T-helper 1 cell (primary cell): ENCODE results near the gene SLC25A6.
"Not testable (repeated sequence)": the region's sequence is repeated elsewhere in the genome, so short reads cannot be mapped to it uniquely, and the experiment has no call there.

Experiments
- DNase-seq, 5 donors: peaks; one replicate each; pipeline ENCODE4 v3.0.0-alpha.2; 2012 to 2020
- total RNA-seq, 4 donors: gene quantifications; one replicate each; lab custom pipeline; 2026; lab: John Stamatoyannopoulos, UW

Gene SLC25A6
- total RNA-seq = 170 to 315 (median 265) reads per million in 4 donors

DNA sequence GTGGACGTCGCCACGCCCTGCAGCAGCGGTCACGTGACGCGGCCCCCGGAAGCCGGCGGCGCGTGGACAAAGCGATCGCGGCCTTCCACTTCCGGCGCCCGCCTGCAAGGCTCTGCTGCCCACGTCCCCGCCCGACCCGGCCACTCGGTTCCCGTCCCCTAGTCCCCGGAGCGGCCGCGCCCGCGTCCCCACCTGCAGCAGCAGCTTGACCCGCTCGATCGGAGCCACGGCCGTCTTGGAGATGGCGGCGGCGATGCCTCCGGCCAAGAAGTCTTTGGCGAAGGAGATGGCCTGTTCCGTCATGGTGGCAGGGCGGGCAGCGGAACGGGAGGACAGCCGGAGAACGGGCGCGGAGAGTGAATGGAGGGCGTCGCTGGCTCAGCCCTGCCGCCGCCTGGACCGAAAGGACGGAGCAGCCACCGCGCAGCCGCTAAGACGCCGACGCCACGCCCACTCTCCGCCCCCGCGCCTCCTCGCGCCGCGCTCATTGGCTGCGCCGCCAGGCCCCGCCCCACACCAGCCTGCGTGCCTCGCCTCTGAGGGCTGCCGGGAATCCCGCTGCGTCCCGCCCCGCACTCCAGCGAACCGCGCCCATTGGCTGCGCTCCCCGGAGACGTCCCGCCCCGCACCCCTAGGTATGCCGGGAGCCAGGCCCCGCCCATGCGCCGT lies at the start of gene SLC25A6:
Gene SLC25A6, minus strand, starts transcription at position 407 of the 669 bp plus-strand sequence. Its CDS starts 104 bp downstream, at position 303.
- peak; percentile 99 to 100 (median 99) for DNase-seq

DNA sequence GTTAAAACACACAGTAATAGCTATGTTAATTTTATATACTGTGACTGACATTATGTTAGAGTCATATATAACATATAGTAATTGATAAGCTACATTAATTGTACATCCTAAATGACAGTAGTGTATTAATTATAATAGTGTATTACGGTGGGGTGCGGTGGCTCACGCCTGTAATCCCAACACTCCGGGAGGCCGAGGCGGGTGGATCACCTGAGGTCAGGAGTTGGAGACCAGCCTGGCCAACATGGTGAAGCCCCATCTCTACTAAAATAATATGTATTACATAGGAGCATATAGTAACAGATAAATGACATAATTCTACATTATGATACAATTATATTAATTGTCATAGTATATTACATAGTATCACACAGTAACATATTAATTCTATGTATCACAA lies 48.6 kb upstream of the SLC25A6 start:
- DNase-seq = no peak

GRCh38 chrX:1435241-1435895 lies 43.5 kb upstream of the SLC25A6 start:
- no peak for DNase-seq

- DNase-seq = no peak
Observed at GRCh38 chrX:1434871-1435240, 42.9 kb upstream of the SLC25A6 start.

DNA sequence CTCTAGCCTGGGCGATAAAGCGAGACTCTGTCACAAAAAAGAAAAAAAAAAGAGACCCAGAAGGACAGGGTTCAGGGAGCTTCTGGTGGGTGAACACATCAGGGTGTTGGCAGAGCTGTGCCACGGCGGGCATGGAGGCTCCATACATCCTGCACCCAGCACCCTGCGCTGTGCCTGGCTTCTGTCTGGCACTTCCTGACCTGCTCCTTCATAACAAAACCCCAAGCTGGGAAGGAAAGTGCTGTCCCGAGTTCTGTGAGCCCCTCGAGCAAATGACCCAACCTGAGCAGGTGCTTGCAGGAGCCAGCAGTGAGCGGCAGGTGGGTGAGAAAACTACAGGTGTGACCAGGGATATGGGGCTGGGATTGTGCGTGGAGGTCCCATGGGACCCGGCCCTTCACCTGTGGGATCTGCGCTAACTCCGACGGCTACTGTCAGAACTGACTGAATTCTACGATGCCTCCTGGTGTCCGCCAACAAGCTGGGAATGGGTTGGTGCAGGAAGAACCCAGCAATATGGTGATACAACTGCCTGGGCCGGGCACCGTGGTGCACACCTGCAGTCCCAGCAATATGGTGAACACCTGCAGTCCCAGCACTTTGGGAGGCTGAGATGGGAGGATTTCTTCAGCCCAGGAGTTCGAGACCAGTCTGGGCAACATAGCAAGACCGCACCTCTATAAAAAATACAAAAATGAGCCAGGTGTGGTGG lies 41.9 kb upstream of the SLC25A6 start:
- no peak for DNase-seq

DNA sequence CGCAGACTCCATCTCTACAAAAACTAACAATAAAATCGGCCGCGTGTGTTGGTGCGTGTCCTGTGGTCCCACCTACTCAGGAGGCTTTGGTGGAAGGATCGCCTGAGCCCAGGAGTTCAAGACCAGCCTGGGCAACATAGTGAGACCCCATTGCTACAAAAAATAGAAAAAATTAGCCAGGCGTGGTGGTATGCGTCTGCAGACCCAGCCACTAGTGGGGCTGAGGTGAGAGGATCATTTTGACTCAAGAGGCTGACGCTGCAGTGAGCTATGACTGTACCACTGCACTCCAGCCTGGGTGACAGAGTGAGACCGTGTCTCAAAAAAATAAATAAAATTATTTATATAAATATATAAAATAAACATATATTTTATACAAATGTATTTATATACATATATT lies 38.5 kb upstream of the SLC25A6 start:
- DNase-seq = no peak

GRCh38 chrX:1427756-1428155 lies 35.8 kb upstream of the SLC25A6 start:
- no peak for DNase-seq

- DNase-seq = not testable (repeated sequence)
Observed at GRCh38 chrX:1426321-1426720, 34.4 kb upstream of the SLC25A6 start.

- DNase-seq = no peak
Observed at GRCh38 chrX:1425381-1425780, 33.5 kb upstream of the SLC25A6 start.

- no peak for DNase-seq
Observed at GRCh38 chrX:1424147-1424851, 32.4 kb upstream of the SLC25A6 start.

GRCh38 chrX:1423215-1423614 lies 31.3 kb upstream of the SLC25A6 start:
- DNase-seq = no peak

DNA sequence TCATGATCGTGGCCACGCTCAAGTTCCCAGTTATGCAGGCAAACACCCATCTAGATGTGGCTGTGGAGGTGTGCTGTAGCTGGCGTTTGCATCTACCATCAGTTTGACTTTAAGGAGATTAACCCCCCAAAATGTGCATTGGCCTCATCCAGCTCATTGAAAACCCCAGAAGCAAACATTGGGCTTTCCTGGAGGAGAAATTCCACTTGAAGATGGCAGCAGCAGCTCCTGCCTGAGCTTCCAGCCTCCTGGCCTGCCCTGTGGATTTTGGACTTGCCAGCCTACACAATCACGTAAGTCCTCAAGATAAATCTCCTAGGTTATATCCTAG lies 30.2 kb upstream of the SLC25A6 start:
- DNase-seq = no peak

DNA sequence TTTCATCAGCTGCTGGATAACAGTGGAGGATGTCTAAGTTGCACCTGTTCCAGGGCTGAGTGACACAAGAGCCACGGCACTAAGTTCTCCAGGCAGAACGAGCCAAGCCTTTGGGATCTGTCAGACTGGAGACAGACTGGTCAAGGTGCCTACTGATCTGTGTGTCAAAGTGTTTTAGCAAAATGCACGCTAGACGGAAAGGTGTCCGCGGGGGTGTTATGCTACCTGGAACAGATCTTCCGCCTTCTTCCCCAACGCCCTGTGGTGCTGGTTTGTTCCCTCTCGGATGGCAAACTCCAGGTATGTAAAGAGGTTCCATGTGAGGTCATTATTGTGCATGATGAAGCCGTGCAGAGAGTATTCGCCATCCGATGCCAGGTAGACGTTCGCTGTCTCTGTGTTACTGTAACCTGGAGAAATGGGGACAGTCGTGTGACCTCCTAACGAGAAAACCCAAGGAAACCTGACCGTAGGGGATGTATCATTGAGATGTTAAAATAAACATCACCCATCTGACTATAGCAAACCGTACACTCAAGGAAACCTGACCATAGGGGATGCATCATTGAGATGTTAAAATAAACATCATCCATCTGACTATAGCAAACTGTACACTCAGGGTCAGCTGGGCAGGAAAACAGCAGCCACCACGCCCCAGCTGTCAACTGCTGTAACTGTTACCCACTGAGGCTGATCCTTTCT lies 29.7 kb upstream of the SLC25A6 start:
- DNase-seq = no peak

DNA sequence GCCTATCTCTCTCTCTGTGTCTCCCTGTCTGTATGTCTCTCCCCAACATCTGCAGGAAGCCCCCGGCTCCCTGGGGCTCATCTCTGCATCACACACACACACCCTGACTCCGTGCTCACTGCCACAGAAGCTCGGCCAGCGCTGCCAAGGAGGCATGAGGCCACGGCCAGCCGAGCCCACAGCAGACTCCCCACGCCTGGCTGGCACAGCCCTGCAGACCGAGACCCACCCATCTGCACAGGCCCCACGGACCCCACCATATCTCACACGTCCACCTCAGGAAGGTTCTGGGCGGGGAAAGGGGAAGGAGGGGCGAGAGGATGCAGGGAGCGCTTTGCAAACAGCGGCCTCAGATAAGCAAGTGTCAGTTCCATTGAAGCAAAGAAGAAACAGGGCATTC lies 28.5 kb upstream of the SLC25A6 start:
- no peak for DNase-seq

DNA sequence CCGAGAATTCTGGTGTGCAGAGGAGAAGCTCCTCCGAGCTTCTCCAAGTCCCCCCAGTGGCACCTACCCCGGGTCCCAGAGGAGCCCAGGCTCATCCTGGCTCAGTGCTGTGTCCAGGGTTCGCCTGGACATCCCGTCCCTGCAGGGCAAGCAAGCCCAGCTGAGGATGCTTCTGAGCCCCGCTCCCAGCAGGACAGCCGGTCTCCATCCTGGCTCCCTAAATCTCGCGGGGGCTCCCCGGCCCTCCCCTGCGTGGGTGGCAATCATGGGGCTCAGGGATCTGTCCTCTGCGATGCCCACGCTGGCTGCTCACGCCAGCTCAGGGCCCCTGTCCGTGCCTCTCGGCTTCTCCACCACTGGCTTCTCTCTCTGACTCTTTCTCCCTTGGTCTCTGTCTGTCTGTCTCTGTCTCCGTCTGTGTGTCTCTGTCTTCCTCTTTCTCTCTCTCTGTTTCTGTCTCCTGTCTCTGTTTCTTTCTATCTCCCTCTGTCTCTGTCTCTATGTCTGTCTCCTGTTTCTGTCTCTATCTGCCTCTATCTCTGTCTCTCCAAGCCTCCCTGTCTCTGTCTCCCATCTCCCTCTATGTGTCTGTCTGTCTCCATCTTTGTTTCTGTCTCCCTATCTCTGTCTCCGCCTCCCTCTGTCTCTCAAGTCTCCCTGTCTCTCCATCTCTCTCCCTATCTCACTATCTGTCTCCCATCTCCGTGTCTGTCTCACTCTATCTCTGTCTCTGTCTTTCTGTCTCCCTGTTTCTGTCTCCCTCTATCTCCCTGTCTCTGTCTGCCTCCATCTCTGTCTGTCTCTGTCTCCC lies 27.8 kb upstream of the SLC25A6 start:
- DNase-seq = no peak

- no peak for DNase-seq
Observed at GRCh38 chrX:1418901-1419544, 27.1 kb upstream of the SLC25A6 start.

- DNase-seq = no peak
Observed at GRCh38 chrX:1417921-1418771, 26.2 kb upstream of the SLC25A6 start.

- no peak for DNase-seq
Observed at GRCh38 chrX:1416965-1417760, 25.2 kb upstream of the SLC25A6 start.

- no peak for DNase-seq
Observed at GRCh38 chrX:1416327-1416784, 24.4 kb upstream of the SLC25A6 start.
